GM12872 (cell line): ENCODE data around the gene ZNF780B.

Experiments
- TF ChIP-seq, protein P1 (sequence below): IDR thresholded peaks from 3 replicates; pipeline ENCODE4 v1.5.1; 2011; ENCODE audit warnings: low read depth, mild to moderate bottlenecking, low read length, moderate library complexity; ENCODE audit not compliant: insufficient read depth

Gene ZNF780B

DNA sequence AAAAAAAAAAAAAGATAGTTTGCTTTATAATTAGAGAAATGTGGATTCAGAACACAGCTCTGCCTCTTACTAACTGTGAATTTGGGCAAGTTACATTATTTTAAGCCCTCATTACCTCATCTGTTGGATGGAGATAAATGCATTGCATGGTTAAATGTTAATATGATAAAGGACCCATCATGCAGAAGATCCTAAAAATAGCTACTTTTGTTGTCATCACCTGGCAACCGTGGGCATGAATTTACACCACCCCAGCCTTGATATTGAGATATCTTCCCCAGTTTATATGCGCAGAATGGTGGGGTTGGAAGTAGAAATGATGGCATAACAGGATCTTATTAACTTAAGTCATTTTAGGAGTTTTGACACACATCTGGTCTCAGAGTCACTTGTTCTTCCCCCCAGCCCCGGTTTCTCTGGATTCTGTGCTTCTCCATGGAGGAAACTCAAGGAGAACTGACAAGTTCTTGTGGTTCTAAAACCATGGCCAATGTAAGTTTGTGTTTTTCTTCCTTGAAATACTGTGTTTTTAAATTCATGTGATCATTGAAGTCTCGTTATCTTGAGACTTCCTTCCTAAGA lies 50.2 kb downstream of the ZNF780B start:
- TF ChIP-seq, protein P1, sequence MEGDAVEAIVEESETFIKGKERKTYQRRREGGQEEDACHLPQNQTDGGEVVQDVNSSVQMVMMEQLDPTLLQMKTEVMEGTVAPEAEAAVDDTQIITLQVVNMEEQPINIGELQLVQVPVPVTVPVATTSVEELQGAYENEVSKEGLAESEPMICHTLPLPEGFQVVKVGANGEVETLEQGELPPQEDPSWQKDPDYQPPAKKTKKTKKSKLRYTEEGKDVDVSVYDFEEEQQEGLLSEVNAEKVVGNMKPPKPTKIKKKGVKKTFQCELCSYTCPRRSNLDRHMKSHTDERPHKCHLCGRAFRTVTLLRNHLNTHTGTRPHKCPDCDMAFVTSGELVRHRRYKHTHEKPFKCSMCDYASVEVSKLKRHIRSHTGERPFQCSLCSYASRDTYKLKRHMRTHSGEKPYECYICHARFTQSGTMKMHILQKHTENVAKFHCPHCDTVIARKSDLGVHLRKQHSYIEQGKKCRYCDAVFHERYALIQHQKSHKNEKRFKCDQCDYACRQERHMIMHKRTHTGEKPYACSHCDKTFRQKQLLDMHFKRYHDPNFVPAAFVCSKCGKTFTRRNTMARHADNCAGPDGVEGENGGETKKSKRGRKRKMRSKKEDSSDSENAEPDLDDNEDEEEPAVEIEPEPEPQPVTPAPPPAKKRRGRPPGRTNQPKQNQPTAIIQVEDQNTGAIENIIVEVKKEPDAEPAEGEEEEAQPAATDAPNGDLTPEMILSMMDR = no peak

DNA sequence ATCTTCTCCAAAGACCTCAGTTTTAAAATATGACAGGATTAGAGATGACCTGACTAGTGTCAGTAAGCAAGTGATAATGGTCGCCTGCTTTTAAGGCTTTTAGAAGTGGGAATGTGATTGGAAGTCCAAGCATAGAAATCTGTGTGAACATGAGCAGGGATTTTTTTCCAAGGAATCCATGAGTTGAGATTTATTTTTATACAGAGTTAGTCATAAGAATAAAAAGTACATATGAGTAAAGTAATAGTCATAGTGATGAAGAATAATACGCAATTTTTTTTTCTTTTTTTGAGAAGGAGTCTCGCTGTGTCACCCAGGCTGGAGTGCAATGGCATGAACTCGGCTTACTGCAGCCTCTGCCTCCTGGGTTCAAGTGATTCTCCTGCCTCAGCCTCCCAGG lies 57.5 kb downstream of the ZNF780B start:
- TF ChIP-seq, protein P1 = no peak

DNA sequence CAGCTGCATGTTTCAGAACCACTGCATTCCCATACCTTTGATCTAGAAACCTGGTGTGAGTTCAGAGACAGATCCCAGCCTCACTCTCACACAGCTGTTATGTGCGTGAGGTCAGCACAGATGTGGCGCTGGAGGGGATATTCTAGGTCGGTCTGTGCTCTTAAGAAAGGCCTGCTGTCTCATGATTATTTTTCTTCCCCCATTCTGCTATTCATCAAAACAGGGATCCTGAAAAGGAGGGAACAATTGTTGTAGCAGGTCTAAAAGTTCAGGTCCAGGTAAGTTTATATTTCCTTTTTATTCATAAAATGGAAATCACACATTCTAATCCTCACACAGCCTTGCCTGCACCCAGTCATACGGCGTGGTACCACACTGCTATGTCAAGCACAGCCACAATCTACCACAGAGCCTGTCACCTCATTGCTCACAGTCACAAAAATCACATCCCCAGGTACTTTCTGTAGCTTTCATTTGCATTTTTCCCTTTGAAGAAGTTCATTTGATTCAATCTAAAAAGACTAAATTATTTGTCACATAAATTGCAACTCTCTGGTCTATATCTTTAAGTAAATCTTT lies 58.3 kb downstream of the ZNF780B start:
- TF ChIP-seq, protein P1 = no peak

DNA sequence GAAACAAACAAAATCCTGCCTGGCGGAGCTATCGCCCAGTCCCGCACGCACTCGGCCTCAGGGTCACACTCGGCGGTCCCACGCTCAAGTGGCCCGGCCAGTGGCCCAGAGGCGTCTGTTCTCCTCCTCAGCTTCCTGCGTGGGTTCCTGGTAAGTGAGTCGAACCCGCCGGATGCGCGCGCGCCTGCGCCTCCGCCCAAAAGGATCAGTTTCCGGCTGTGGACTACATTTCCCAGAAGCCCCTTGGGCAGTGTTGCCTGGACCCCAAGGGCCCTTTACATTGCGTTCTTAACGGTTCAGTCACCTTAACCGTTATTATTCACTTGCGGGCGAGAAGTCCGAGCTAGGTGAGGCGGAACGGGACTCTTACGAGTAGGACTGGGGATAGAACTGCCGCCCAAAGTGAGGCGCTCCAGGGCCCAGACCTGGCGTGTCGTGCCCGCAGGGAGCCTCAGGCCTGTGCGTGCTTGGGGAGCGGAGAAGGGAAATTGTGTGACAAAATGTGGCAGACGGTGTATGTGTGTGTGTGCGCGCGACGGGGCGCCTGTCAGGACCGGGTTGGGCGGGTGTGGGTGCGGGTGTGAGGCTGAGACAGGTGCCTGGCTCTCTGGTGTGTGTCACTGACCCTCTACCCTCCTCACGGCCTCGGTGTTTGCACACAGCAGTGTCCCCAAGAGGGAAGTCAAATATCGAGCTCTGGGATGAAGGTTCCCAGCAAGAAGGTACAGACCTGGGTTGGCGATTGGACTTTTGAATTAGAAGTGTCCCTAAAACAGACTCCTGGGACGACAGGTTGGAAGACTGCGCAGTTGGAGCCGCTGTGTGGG lies 59.0 kb downstream of the ZNF780B start, which contains the start of gene ZNF546:
Gene ZNF546, plus strand, starts transcription at position 250 of the 827 bp plus-strand sequence. CDS start 1,267 bp downstream, outside the sequence.
- TF ChIP-seq, protein P1 = no peak

DNA sequence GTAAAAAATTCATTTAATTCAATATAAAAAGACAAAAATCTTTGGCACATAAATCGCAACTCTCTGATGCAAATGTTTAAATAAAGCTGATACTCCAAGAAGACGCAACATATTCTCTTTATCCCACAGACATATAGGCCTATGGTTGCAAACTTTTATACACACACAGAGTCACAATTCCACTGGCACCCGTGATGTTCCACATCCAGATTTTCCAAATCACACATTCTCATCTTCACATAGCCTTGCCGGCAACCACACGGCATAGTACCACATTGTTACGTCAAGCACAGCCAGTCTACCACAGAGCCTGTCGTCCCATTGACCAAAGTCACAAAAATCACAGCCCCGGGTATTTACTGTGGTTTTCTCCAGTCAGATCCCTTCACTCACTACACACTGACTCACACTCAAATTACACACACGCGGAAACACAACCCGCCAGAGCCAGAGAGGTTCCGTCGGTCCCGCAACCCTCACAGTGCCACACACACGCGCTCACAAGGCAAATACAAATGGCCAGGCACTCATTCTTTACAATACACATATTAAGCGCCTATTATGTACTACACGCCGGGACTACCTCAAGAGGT lies 59.7 kb downstream of the ZNF780B start:
- TF ChIP-seq, protein P1 = no peak

DNA sequence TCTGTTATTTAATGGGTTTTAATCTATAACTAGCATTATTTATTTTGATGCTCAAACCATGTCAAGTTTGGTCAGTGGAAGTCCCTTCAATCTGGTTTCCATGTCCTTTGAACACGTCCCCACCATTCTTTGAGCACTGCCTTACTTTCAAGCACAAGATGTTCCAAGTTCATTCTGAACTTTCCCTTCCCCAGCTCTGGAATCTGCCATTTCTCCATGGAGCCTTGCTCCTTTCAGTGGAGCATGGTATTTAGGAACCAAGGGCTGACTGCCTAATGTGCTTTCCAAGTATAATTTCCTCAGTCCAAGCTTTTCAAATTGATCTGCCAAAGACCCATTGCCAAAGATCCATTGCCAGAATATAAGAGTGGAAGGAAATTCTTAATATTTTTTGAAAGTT lies 60.2 kb downstream of the ZNF780B start:
- TF ChIP-seq, protein P1 = no peak

DNA sequence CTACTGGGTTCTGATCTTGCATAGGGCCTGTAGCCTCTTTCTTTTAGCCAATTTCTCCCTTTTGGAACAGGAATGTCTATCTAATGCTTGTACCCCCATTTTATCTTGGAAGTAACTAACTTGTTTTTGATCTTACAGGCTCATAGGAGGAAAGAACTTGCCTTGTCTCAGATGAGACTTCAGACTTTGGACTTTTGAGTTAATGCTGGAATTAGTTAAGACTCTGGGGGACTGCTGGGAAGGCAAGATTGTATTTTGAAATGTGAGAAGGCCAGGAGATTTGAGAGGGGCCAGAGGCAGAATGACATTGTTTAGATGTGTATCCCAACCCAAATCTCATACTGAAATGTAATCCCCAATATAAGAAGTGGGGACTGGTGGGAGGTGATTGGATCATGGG lies 61.7 kb downstream of the ZNF780B start:
- TF ChIP-seq, protein P1 = no peak
